ENCODE results near the gene UBR3. TPM values are rescaled to one million over a fixed set of nuclear protein-coding genes. Genes with fewer than 3 reads are reported as not detected.

UBR3 gene
- total RNA-seq, 1 experiment from 2014 or later, result 21.9 TPM

GRCh38 chr2:169965495-169965894 is 138.2 kb downstream of the UBR3 start:
- no peaks in the 10 kb centered on the region for H3K36me3 ChIP-seq (ENCODE audit: low read depth)
- no peak overlapping the region for H3K4me3 ChIP-seq
- H3F3A ChIP-seq (ENCODE audit: insufficient read depth, low read depth), result no peaks in the 10 kb centered on the region
- BruUV-seq (replicated peaks), result no TSS peak
- no peaks in the 10 kb centered on the region for H4K20me1 ChIP-seq (ENCODE audit: insufficient read depth)
- DNase-seq, result no peak
- H3K79me2 ChIP-seq (ENCODE audit: low read depth), result no peaks in the 10 kb centered on the region
- TF ChIP-seq EZH2 (IDR thresholded peaks at IDR 0.05; ENCODE audit: low read depth), result no peak
- no peak for TF ChIP-seq CTCF (conservative IDR thresholded peaks at IDR 0.05)
- H3K9me2 ChIP-seq (ENCODE audit: insufficient read depth), result no peaks in the 10 kb centered on the region
- H2AFZ ChIP-seq, result no peak overlapping the region
- intact Hi-C loops (cut with micrococcal nuclease; ENCODE audit: unreplicated experiment), result no loop called here
- no peaks in the 10 kb centered on the region for H3K27me3 ChIP-seq (ENCODE audit: insufficient read depth, low read depth)
- ChIA-PET CTCF (no interaction called here), POLR2A (ENCODE audit: unreplicated experiment) (no interaction called here)
- no peak overlapping the region for H3K4me2 ChIP-seq
- no peak overlapping the region for H3K27ac ChIP-seq
- H3K4me1 ChIP-seq (replicated peaks; ENCODE audit: insufficient read depth), result no peaks in the 10 kb centered on the region
- H3K9me3 ChIP-seq (ENCODE audit: insufficient read depth, low read depth), result no peaks in the 10 kb centered on the region

GRCh38 chr2:169966454-169966853 is 139.2 kb downstream of the UBR3 start:
- Histone ChIP-seq H3F3A (ENCODE audit: insufficient read depth, low read depth) (no peaks in the 10 kb centered on the region), H3K79me2 (ENCODE audit: low read depth) (no peaks in the 10 kb centered on the region), H3K9me2 (ENCODE audit: insufficient read depth) (no peaks in the 10 kb centered on the region), H3K36me3 (ENCODE audit: low read depth) (no peaks in the 10 kb centered on the region), H3K27ac (no peak overlapping the region), H3K27me3 (ENCODE audit: insufficient read depth, low read depth) (no peaks in the 10 kb centered on the region), H4K20me1 (ENCODE audit: insufficient read depth) (no peaks in the 10 kb centered on the region), H3K4me1 (replicated peaks; ENCODE audit: insufficient read depth) (no peaks in the 10 kb centered on the region), H3K4me3 (no peak overlapping the region), H3K9me3 (ENCODE audit: insufficient read depth, low read depth) (no peaks in the 10 kb centered on the region), H2AFZ (no peak overlapping the region), H3K4me2 (no peak overlapping the region)
- DNase-seq, result no peak
- TF ChIP-seq EZH2 (IDR thresholded peaks at IDR 0.05; ENCODE audit: low read depth) (no peak), CTCF (conservative IDR thresholded peaks at IDR 0.05) (no peak)
- BruUV-seq (replicated peaks), result no TSS peak
- intact Hi-C loops (cut with micrococcal nuclease; ENCODE audit: unreplicated experiment), result no loop called here
- POLR2A ChIA-PET (ENCODE audit: unreplicated experiment), result no interaction called here
- CTCF ChIA-PET, result no interaction called here

- no peaks in the 10 kb centered on the region for H3K9me3 ChIP-seq (ENCODE audit: insufficient read depth, low read depth)
- H3K36me3 ChIP-seq (ENCODE audit: low read depth), result no peaks in the 10 kb centered on the region
- CTCF ChIA-PET, result no interaction called here
- no peak overlapping the region for H3K4me3 ChIP-seq
- H4K20me1 ChIP-seq (ENCODE audit: insufficient read depth), result no peaks in the 10 kb centered on the region
- POLR2A ChIA-PET (ENCODE audit: unreplicated experiment), result no interaction called here
- no peaks in the 10 kb centered on the region for H3K9me2 ChIP-seq (ENCODE audit: insufficient read depth)
- H3K79me2 ChIP-seq (ENCODE audit: low read depth), result no peaks in the 10 kb centered on the region
- H3K4me2 ChIP-seq, result no peak overlapping the region
- TF ChIP-seq CTCF (conservative IDR thresholded peaks at IDR 0.05) (no peak), EZH2 (IDR thresholded peaks at IDR 0.05; ENCODE audit: low read depth) (no peak)
- no peak overlapping the region for H2AFZ ChIP-seq
- BruUV-seq (replicated peaks), result no TSS peak
- intact Hi-C loops (cut with micrococcal nuclease; ENCODE audit: unreplicated experiment), result no loop called here
- no peaks in the 10 kb centered on the region for H3F3A ChIP-seq (ENCODE audit: insufficient read depth, low read depth)
- no peaks in the 10 kb centered on the region for H3K27me3 ChIP-seq (ENCODE audit: insufficient read depth, low read depth)
- no peak for DNase-seq
- H3K4me1 ChIP-seq (replicated peaks; ENCODE audit: insufficient read depth), result no peaks in the 10 kb centered on the region
- no peak overlapping the region for H3K27ac ChIP-seq
Measured at GRCh38 chr2:169968743-169969142, 141.5 kb downstream of the UBR3 start.
